Renal cortical epithelial cell (primary cell): ENCODE measurements around the gene TUFM. TPM values are rescaled to one million over a fixed set of nuclear protein-coding genes. Genes with fewer than 3 reads are reported as not detected.

Experiments used
- DNase-seq: peaks from one replicate; pipeline ENCODE4 v3.0.0-alpha.2; 2011; ENCODE audit warnings: low read depth
- total RNA-seq: library from RNA; depleted of rRNA; stranded (reverse); fragments of >200 nt; gene quantifications from 2 replicates; pipeline ENCODE4 v1.2.3, GENCODE V29; 2014

Gene TUFM
- total RNA-seq, 1 donor from 2014 or later, result 129 TPM

DNA sequence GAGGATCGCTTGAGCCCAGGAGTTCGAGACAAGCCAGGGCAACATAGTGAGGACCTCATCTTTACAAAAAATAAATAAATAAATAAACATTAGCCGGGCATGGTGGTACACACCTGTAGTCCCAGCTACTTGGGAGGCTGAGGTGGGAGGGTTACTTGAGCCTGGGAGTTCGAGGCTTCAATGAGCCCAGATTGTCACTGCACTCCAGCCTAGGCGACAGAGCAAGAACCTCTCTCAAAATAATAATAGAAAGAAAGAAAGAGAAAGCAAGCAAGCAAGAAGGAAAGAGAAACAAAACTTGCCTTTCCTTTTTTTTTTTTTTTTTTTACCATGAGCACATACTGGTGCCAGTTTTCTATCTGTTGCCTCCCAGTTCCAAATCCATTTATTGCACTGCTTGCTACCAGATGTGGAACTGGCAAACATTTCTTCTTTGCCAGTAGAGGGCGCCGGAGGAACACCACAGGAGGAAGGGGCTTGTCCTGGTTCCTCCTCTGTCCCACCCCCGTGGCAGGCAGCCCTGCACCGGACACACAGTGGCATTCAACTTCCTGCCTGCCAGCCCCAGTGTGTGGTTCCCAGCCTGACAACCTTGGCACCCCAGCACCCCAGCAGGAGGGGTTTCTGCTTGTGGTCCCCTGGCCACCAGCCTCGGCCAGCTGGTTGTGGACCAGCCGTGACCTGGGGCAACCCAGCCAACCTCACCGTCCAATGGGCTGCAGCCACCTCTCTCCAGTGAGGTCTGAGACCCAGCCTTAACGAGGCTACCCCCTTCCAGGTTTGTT is 43.7 kb downstream of the TUFM start:
- DNase-seq, result peak; percentile 42

Other genes starting within 250 kb of the TUFM start
- gene SULT1A2, start 249.3 kb downstream of the TUFM start, total RNA-seq, result 0.45 TPM in 1 of 2 replicates, not detected in the other
- gene SULT1A1, start 236.3 kb downstream of the TUFM start, total RNA-seq, result 6.8 and 7.1 TPM in 2 replicates
- gene NPIPB8, start 208.3 kb downstream of the TUFM start, total RNA-seq, result 0.05 TPM in 1 of 2 replicates, not detected in the other
- gene EIF3C, start 134.9 kb downstream of the TUFM start, total RNA-seq, result 75.2 and 177 TPM in 2 replicates
- gene NPIPB9, start 94.6 kb downstream of the TUFM start, total RNA-seq, result 4.5 TPM in 1 of 2 replicates, not detected in the other
- 26.6 and 92.6 TPM in 2 replicates for gene ATXN2L, start 23.3 kb downstream of the TUFM start, total RNA-seq
- 10.8 and 21.4 TPM in 2 replicates for gene SH2B1, start 17.5 kb upstream of the TUFM start, total RNA-seq
- 0.10 TPM in 1 of 2 replicates, not detected in the other for gene ATP2A1, start 32.1 kb upstream of the TUFM start, total RNA-seq
- gene RABEP2, start 78.9 kb upstream of the TUFM start, total RNA-seq, result 33.5 and 52.1 TPM in 2 replicates
- gene CD19, start 85.6 kb upstream of the TUFM start, total RNA-seq, result not detected in 2 replicates
- 18.1 and 23.8 TPM in 2 replicates for gene NFATC2IP, start 104.6 kb upstream of the TUFM start, total RNA-seq
- gene SPNS1, start 128.4 kb upstream of the TUFM start, total RNA-seq, result 21.0 and 36.0 TPM in 2 replicates
- gene LAT, start 138.7 kb upstream of the TUFM start, total RNA-seq, result 0.30 TPM in 1 of 2 replicates, not detected in the other